ENCODE data around the gene ELFN2.

- TF ChIP-seq POLR2A (IDR thresholded peaks at IDR 0.05) (no peak), CTCF (IDR thresholded peaks at IDR 0.05) (no peak)
Observed at GRCh38 chr22:37338539-37339246, 88.6 kb downstream of the ELFN2 start.

All from prostate gland (tissue), 2 donors.